PC-9 (cell line): ENCODE data around the gene DTNBP1.

Source experiments
- EZH2 ChIP-seq: fragments of 200-600 bp; sonication (generic); IDR thresholded peaks from 2 replicates; pipeline ENCODE4 v1.8.0; 2017; ENCODE audit warnings: antibody characterized with exemption, low read depth
- TF ChIP-seq, protein P1 (sequence below): fragments of 200-600 bp; sonication (generic); conservative IDR thresholded peaks from 2 replicates; pipeline ENCODE4 v1.6.1; 2017; ENCODE audit warnings: mixed run types, antibody characterized with exemption, mild to moderate bottlenecking, moderate library complexity

DNA sequence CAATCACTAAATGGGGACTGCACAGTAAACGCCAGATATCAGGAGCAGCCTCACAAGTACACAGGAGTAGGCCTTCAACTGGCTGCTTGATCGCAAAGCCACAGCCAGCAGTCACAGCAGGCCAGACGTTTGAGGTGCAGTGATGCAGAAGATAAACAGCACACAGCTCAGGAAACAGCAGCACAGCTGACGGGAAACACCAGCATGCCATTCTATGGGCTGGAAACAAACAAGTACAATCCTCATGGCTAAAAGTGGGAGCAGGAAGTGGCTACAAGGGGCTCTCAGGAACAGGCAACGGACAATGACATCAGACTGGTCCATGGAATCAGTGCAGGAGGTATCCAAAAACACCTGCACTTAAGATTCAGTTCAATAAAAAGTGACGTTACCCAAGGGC lies 111.0 kb downstream of the DTNBP1 start:
- TF ChIP-seq, protein P1, sequence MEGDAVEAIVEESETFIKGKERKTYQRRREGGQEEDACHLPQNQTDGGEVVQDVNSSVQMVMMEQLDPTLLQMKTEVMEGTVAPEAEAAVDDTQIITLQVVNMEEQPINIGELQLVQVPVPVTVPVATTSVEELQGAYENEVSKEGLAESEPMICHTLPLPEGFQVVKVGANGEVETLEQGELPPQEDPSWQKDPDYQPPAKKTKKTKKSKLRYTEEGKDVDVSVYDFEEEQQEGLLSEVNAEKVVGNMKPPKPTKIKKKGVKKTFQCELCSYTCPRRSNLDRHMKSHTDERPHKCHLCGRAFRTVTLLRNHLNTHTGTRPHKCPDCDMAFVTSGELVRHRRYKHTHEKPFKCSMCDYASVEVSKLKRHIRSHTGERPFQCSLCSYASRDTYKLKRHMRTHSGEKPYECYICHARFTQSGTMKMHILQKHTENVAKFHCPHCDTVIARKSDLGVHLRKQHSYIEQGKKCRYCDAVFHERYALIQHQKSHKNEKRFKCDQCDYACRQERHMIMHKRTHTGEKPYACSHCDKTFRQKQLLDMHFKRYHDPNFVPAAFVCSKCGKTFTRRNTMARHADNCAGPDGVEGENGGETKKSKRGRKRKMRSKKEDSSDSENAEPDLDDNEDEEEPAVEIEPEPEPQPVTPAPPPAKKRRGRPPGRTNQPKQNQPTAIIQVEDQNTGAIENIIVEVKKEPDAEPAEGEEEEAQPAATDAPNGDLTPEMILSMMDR = no peak
- no peak for TF ChIP-seq EZH2
